NT2/D1 (cell line): Measurements from ENCODE around the gene TRIL.

ENCODE experiments used
- DNase-seq: peaks from one replicate; pipeline ENCODE4 v3.0.0-alpha.2; 2011; ENCODE audit warnings: low read depth, low spot score
- H3K27me3 ChIP-seq: 2 replicates; pipeline ENCODE4 v1.6.0; 2011; ENCODE audit warnings: mild to moderate bottlenecking; ENCODE audit not compliant: insufficient read length, insufficient read depth
- H3K36me3 ChIP-seq: 2 replicates; pipeline ENCODE4 v1.6.1; 2011; ENCODE audit warnings: mild to moderate bottlenecking, low read length, mixed read lengths; ENCODE audit not compliant: insufficient read depth, insufficient read length
- H3K4me1 ChIP-seq: 2 replicates; pipeline ENCODE4 v1.5.1; 2011; ENCODE audit not compliant: insufficient read depth, insufficient read length
- H3K4me3 ChIP-seq: 2 replicates; pipeline ENCODE4 v1.5.1; 2011; ENCODE audit warnings: low read depth; ENCODE audit not compliant: insufficient read length
- H3K9ac ChIP-seq: 2 replicates; pipeline ENCODE4 v1.6.0; 2011; ENCODE audit warnings: low read depth; ENCODE audit not compliant: insufficient read length
- H3K9me3 ChIP-seq: 2 replicates; pipeline ENCODE4 v1.5.1; 2011; ENCODE audit warnings: mild to moderate bottlenecking, low read length; ENCODE audit not compliant: insufficient read depth
- SUZ12 ChIP-seq: IDR thresholded peaks from 2 replicates; pipeline ENCODE4 v1.6.1; 2011; ENCODE audit not compliant: insufficient read length, insufficient read depth; ENCODE audit errors: extremely low read depth
- YY1 ChIP-seq: IDR thresholded peaks from 2 replicates; pipeline ENCODE4 v1.6.1; 2011; ENCODE audit not compliant: insufficient read length, insufficient read depth
- ZNF274 ChIP-seq: IDR thresholded peaks from 2 replicates; pipeline ENCODE4 v1.6.1; 2011; ENCODE audit warnings: mild to moderate bottlenecking, low read depth, low read length

TRIL gene

DNA sequence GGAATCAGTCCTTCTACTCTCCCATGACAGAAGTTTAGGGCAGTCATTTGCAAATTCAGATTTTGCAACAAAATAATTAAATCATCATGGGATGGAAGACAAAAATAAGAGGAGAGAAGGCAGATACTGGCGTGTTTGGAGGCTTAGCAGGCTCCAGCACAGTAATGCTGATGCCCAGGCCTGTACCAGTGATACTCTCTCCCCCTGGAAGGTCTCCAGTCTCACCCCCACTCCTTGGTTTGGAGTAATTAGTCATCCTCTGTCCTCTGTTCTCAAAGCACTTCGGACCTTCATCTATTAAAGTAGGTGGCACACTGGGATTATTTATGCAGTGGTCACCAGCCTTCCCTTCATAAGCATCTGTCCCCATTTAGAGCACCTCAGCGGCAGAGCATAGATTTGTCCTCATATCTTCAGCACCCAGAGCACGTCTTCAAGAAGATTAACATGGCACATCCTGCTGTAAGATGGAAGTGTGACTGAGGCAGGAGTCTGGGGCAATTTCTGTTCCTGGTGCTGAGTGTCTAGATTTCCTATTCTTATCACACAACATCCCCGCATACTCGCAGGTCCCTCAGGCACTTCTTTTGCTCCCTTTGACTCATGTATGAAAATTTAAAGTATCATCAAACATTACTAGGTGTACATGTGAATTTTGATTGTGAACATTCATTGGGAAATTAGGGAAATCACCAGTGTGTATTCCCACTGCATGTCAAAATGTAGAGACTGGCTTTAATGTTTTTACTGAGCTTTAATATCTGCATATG lies 31.3 kb upstream of the TRIL start:
- no peak for DNase-seq
- TF ChIP-seq ZNF274 (no peak), YY1 (no peak), SUZ12 (no peak)
- no peak overlapping the region for H3K9ac ChIP-seq
- H3K36me3 ChIP-seq = no peaks in the 10 kb centered on the region
- H3K27me3 ChIP-seq = no peaks in the 10 kb centered on the region
- H3K4me1 ChIP-seq = peaks cover 4% of the 10 kb centered on the region
- no peaks in the 10 kb centered on the region for H3K9me3 ChIP-seq
- no peak overlapping the region for H3K4me3 ChIP-seq

DNA sequence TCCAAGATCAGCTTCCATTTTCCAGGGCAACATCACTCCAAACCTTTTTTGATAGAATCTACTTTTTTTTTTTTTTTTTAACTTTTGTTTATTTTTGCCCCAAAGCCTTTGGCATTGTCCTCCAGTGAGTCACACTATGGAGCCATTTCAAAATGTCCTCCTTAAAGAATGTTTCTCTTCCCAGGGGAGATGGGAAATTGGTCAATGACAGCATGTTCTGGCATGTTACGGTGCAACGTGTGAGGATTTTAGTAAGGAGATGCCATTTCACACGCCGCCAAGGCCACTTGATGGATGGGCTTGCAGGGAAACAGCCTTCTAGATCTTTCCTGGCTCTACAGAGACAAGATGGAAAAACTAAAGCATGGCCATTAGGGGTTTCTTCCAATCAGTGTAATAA lies 30.7 kb upstream of the TRIL start:
- H3K9ac ChIP-seq = no peak overlapping the region
- peaks cover 9% of the 10 kb centered on the region for H3K4me1 ChIP-seq
- H3K9me3 ChIP-seq = no peaks in the 10 kb centered on the region
- H3K36me3 ChIP-seq = no peaks in the 10 kb centered on the region
- H3K27me3 ChIP-seq = no peaks in the 10 kb centered on the region
- TF ChIP-seq SUZ12 (no peak), ZNF274 (no peak), YY1 (no peak)
- no peak overlapping the region for H3K4me3 ChIP-seq
- DNase-seq = no peak

DNA sequence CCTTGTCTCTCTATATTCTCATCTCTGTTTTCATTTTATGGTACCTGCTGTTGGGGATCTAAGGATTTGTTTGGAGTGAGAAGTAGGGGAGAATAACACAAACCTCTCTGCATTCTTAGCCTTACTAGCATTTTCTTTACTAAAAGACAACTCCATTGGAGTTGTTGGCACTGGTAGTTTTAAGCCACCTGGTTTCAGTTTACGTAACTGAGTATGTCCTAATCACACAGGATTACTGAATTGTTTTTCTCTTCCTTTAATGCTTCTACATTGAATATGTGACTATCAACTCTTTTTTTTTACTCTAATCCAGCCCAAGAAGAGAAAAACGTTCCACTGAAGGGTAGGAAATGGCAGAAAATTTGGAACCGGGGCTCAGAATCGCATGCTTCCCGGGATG lies 30.0 kb upstream of the TRIL start:
- TF ChIP-seq YY1 (no peak), SUZ12 (no peak), ZNF274 (no peak)
- H3K9ac ChIP-seq = no peak overlapping the region
- no peaks in the 10 kb centered on the region for H3K27me3 ChIP-seq
- no peak for DNase-seq
- no peak overlapping the region for H3K4me3 ChIP-seq
- no peaks in the 10 kb centered on the region for H3K9me3 ChIP-seq
- peaks cover 9% of the 10 kb centered on the region for H3K4me1 ChIP-seq
- no peaks in the 10 kb centered on the region for H3K36me3 ChIP-seq

DNA sequence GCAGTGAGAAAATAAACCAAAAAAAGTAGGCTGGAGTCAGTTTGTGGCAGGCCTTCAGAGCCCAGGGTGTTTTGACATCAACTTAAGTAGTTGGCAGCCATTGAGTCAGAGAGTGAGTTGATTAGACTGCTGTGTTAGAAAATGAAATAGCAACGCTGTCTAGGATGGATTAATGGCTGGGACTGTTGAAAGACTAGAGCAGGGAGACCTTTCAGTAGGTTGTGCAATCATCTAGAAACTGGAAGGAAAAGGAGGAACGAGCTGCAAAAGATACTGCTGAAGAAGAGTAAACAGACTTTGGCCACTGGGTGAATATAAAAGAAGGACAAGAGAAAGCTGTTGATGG lies 28.6 kb upstream of the TRIL start:
- H3K9me3 ChIP-seq = no peaks in the 10 kb centered on the region
- no peak overlapping the region for H3K9ac ChIP-seq
- TF ChIP-seq SUZ12 = no peak
- TF ChIP-seq ZNF274 = no peak
- TF ChIP-seq YY1 = no peak

DNA sequence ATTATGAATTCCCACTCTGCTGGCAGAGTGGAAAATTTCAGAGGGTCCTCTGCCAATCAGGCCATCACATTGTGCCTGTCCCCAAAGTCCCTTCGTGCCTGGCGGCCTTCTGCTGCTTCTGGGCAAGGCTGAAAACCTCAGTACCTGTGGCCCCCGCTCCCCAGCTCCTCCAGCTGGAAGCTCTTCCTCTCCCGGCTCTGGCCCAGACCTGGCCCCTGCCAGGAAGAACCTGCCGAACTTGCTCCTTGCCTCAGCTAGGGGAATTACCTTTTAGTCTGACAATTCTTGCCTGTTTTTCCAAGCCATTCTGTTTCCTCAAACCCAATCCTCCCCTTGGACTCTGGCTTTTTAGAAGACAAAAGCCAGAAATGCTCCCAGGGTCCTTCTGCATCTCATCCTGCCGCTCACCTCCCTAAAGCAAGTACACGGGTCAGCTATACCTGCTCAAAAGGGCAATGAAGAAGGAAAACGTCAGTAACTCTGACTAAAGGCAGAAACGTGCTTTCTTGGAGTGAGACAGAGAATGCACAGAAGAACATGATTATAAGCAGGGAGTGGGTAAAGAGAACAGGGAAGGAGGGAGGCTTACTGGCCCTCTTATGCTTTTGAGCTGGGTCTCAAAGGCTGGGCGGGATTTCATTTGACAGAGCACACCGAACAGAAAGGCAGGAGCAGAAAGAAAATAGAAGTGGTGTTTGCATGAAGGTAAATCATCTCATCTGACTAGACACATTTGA lies 28.1 kb upstream of the TRIL start:
- no peak overlapping the region for H3K9ac ChIP-seq
- H3K36me3 ChIP-seq = no peaks in the 10 kb centered on the region
- TF ChIP-seq YY1 (no peak), ZNF274 (no peak), SUZ12 (no peak)
- no peak for DNase-seq
- H3K9me3 ChIP-seq = no peaks in the 10 kb centered on the region
- no peaks in the 10 kb centered on the region for H3K27me3 ChIP-seq
- no peak overlapping the region for H3K4me3 ChIP-seq
- peaks cover 9% of the 10 kb centered on the region for H3K4me1 ChIP-seq

More for the DNA sequence above, 28.6 kb upstream of the TRIL start:
- no peak for DNase-seq
- peaks cover 9% of the 10 kb centered on the region for H3K4me1 ChIP-seq
- H3K27me3 ChIP-seq = no peaks in the 10 kb centered on the region
- no peak overlapping the region for H3K4me3 ChIP-seq
- H3K36me3 ChIP-seq = no peaks in the 10 kb centered on the region

DNA sequence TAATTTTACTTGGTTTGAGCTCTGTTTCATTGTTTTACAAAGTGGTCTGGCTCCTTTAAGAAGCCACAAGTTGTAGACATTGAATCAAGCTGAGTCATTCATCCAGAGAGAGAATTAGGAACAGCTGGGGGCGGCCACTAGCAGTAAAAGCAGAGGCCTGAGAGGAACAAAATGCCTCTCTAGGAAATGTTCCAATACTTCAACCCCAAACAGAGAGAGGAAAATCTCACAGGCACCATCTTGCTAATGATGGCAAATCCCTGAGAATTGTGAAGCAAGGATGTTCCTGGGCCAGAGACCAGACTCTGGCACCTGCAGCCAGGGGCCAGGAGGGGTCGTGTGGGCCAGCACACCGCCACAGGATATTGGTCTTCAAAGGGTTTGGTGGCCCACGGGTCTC lies 26.5 kb upstream of the TRIL start:
- H3K27me3 ChIP-seq = no peaks in the 10 kb centered on the region
- no peaks in the 10 kb centered on the region for H3K36me3 ChIP-seq
- H3K4me1 ChIP-seq = peaks cover 12% of the 10 kb centered on the region
- H3K9ac ChIP-seq = no peak overlapping the region
- no peaks in the 10 kb centered on the region for H3K9me3 ChIP-seq
- TF ChIP-seq ZNF274 (no peak), YY1 (no peak), SUZ12 (no peak)
- DNase-seq = peak; percentile 66
- H3K4me3 ChIP-seq = no peak overlapping the region

DNA sequence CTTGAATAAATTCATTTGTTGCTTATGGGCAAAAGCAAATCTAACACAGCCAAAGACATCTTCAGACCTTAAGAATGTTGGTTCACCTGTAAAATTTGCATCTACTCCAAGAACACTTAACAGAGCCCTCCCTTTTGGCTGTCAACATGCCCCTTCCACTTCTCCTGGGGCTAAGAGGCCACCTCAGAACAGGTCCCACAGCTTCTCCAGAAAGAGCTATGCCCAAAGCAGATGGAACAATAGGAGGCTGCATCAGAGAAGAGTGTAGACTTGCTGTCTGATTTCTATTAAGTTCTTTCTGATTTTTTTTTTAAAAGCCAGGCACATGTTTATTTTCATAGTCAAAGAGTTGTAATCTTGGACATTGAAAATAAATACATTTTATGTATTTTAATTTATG lies 26.1 kb upstream of the TRIL start:
- no peaks in the 10 kb centered on the region for H3K9me3 ChIP-seq
- H3K27me3 ChIP-seq = no peaks in the 10 kb centered on the region
- peaks cover 12% of the 10 kb centered on the region for H3K4me1 ChIP-seq
- no peaks in the 10 kb centered on the region for H3K36me3 ChIP-seq
- no peak overlapping the region for H3K4me3 ChIP-seq
- TF ChIP-seq ZNF274 (no peak), YY1 (no peak), SUZ12 (no peak)
- no peak for DNase-seq
- no peak overlapping the region for H3K9ac ChIP-seq
